Measurements from ENCODE around the gene ZBTB20.
"Not testable (repeated sequence)": the region's sequence is repeated elsewhere in the genome, so short reads cannot be mapped to it uniquely, and the experiment has no call there.

ZBTB20 gene

GRCh38 chr3:114706591-114707232 is 440.4 kb downstream of the ZBTB20 start:
- DNase-seq, result no peak

- no peak for DNase-seq
These were observed 446.4 kb downstream of the ZBTB20 start for GRCh38 chr3:114700637-114701234.

GRCh38 chr3:114698146-114699105 is 448.7 kb downstream of the ZBTB20 start:
- no peak for DNase-seq

GRCh38 chr3:114697401-114697800 is 449.7 kb downstream of the ZBTB20 start:
- DNase-seq, result no peak

GRCh38 chr3:114694251-114694650 is 452.8 kb downstream of the ZBTB20 start:
- DNase-seq, result no peak

GRCh38 chr3:114691871-114692270 is 455.2 kb downstream of the ZBTB20 start:
- DNase-seq, result no peak

GRCh38 chr3:114690911-114691310 is 456.2 kb downstream of the ZBTB20 start:
- DNase-seq, result no peak

- no peak for DNase-seq
These were observed 459.9 kb downstream of the ZBTB20 start for GRCh38 chr3:114687151-114687550.

GRCh38 chr3:114686621-114687020 is 460.5 kb downstream of the ZBTB20 start:
- DNase-seq, result no peak

DNA sequence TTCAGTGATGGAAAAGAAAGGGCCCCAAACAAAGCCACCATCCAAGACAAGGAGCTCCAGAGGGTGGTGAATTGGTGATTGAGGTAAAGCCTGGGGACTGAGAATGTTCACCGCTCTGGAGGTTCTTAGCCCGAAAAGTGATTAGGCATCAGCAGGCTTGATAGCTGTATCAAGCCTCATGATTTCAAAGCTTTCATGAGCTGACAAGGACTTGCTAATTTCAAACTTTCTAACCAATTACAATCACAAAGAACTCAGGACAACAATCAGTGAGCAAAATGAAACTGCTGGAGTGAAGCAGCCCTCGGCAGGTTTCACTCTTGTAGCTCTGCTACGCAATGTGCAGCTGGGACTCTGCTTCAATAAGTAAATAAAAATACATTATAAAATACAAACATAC is 461.9 kb downstream of the ZBTB20 start:
- no peak for DNase-seq

GRCh38 chr3:114680299-114680698 is 466.8 kb downstream of the ZBTB20 start:
- no peak for DNase-seq

DNA sequence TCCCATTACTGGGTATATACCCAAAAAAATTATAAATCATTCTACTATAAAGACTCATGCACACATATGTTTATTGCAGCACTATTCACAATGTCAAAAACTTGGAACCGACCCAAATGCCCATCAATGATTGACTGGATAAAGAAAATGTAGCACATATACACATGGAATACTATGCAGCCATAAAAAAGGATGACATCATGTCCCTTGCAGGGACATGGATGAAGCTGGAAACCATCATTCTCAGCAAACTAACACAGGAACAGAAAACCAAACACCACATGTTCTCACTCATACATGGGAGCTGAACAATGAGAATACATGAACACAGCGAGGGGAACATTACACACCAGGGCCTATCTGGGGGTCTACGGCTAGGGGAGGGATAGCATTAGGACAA is 467.3 kb downstream of the ZBTB20 start:
- DNase-seq, result not testable (repeated sequence)

DNA sequence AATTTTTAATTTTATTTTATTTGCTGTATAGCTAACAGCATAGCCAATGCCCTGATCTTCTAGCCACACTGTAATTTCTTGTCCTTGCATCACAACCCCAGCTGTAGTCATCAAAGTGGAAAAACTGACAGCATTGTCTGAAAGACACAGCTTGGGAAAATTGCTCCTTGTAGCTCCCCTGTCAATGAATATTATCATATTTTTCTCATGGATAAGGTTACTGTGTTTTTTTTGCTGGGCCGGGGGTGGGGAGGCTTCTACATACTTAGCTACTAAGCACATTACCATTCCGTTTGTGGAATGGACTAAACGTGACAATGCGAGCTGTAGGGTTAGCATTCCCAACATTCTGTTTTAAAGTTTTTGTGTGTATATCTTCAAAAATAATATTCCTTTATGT is 472.0 kb downstream of the ZBTB20 start:
- no peak for DNase-seq

DNA sequence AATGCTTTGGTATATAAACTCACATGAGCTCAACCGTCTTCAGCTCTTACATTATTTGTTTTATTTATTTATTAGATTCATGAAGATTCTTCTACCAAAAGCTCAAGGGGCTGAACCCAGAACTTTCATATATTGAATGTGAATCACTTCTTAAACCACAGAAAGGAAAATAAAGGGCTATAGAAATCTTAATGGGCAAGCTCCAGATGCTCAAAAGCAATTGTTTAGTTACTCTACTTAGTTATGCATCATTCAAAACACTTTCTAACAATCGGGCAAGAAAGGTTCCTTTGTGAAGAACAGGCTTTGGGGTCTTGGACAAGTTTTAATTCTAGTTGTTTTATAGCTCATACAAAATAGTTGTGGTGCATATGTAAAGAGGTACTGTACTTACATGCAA is 473.1 kb downstream of the ZBTB20 start:
- DNase-seq, result no peak

- DNase-seq, result no peak
These were observed 473.6 kb downstream of the ZBTB20 start for GRCh38 chr3:114673481-114673880.

DNA sequence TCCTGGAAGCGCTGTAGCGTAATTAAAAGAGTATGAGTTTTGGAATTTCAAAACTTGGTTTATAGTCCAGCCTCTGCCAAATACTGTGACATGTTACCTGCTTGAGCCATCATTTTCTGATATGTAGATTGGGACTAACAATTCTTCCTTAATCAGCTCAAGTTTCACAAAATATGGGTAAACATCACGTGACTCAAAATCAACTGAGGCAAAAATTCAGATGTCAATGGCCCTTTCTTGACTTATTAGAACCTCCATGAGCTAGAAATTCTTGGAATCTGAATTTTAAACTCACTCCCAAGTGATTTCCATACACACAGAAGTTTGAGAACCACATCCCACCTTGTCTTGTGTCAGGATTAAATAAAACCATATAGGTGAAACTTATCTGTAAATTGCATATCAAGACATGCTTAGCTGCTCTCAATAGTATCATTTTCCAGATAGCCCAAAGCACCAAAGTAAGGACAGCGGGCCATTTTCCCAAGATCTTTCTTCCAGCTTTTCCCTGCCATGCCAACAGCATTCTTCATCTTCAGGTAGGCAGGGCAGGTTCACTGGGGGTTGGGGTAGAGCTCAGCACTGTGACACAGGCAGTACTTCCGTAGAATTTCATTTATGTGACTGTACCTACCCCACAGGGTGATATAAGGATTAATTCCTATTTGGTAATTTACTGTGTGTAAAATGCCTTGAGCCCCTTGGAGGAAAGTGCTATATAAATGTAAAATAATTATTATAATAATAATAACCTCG is 474.2 kb downstream of the ZBTB20 start:
- no peak for DNase-seq

GRCh38 chr3:114671741-114672510 is 475.2 kb downstream of the ZBTB20 start:
- DNase-seq, result no peak

GRCh38 chr3:114669614-114670013 is 477.5 kb downstream of the ZBTB20 start:
- no peak for DNase-seq

- no peak for DNase-seq
These were observed 479.0 kb downstream of the ZBTB20 start for GRCh38 chr3:114668099-114668498.

DNA sequence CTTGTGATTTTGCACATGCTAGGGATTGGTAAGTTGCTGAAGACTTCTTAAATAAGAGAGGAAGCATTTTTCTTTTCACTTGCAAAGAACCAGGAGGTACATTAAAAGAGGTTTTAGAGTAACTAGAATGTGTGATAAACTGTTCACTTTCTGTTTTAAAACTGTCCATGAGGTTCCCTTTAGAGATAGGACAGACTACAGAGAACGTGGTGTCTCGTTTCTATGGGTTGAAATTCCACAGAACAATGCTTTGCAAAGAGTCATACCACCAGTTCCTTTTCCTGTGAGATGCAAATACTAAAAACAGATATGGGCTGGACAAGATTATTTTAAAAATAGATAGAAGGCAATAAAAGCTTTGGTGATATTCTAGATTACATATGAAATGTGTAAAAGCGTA is 480.5 kb downstream of the ZBTB20 start:
- no peak for DNase-seq

- DNase-seq, result no peak
These were observed 483.1 kb downstream of the ZBTB20 start for GRCh38 chr3:114664006-114664405.

- no peak for DNase-seq
These were observed 486.3 kb downstream of the ZBTB20 start for GRCh38 chr3:114660808-114661207.
